BLaER1 treated with 17β-estradiol and CSF1 and Interleukin-3, amounts not matched to agents 10 nM and 100 nM (cell line): Measurements from ENCODE around the gene DPP10.
"Not testable (repeated sequence)": the region's sequence is repeated elsewhere in the genome, so short reads cannot be mapped to it uniquely, and the experiment has no call there.

Source experiments
- H3K27ac ChIP-seq, 11 experiments: shearing (Covaris generic); formaldehyde crosslinking; 2 replicates each; pipeline ENCODE4 v1.8.1; 2022
- H3K27me3 ChIP-seq, 11 experiments: shearing (Covaris generic); formaldehyde crosslinking; 2 replicates each; pipeline ENCODE4 v1.8.1; 2022
- H3K36me3 ChIP-seq, 11 experiments: shearing (Covaris generic); formaldehyde crosslinking; 2 replicates each; pipeline ENCODE4 v1.8.1; 2022
- H3K4me1 ChIP-seq, 10 experiments: shearing (Covaris generic); formaldehyde crosslinking; 2 replicates each; pipeline ENCODE4 v1.8.1; 2022
- H3K4me2 ChIP-seq, 11 experiments: shearing (Covaris generic); formaldehyde crosslinking; 2 replicates each; pipeline ENCODE4 v1.8.1; 2022
- H3K4me3 ChIP-seq, 10 experiments: shearing (Covaris generic); formaldehyde crosslinking; 2 replicates each; pipeline ENCODE4 v1.8.1; 2022
- H3K9ac ChIP-seq, 11 experiments: shearing (Covaris generic); formaldehyde crosslinking; 2 replicates each; pipeline ENCODE4 v1.8.1; 2022
- H3K9me3 ChIP-seq, 11 experiments: shearing (Covaris generic); formaldehyde crosslinking; replicated peaks in 1 of 11; 2 replicates each; pipeline ENCODE4 v1.8.1; 2022
- H4K20me1 ChIP-seq, 11 experiments: shearing (Covaris generic); formaldehyde crosslinking; 2 replicates each; pipeline ENCODE4 v1.8.1; 2022
- Cebpa-rat ChIP-seq, 11 experiments: shearing (Covaris generic); IDR thresholded peaks; 2 replicates each; pipeline ENCODE4 v1.8.1; 2022

The DPP10 gene

GRCh38 chr2:114709936-114710850 lies 267.8 kb downstream of the DPP10 start:
- Histone ChIP-seq H3K36me3 (no peaks in the 10 kb centered on the region), H3K9me3 (no peaks in the 10 kb centered on the region), H3K27me3 (no peaks in the 10 kb centered on the region), H3K27ac (no peak overlapping the region), H3K9ac (no peak overlapping the region), H3K4me2 (no peak overlapping the region), H4K20me1 (no peaks in the 10 kb centered on the region), H3K4me1 (peaks cover 0 to 4% (median 0%) of the 10 kb centered on the region in 10 experiments; a peak in 1 of 20 replicates), H3K4me3 (no peak overlapping the region)
- TF ChIP-seq Cebpa-rat (IDR thresholded peaks at IDR 0.05) = no peak

- no peaks in the 10 kb centered on the region for H3K36me3 ChIP-seq
- no peak overlapping the region for H3K4me3 ChIP-seq
- no peak overlapping the region for H3K9ac ChIP-seq
- H3K4me2 ChIP-seq = no peak overlapping the region
- no peaks in the 10 kb centered on the region for H3K27me3 ChIP-seq
- no peak for TF ChIP-seq Cebpa-rat (IDR thresholded peaks at IDR 0.05)
- no peaks in the 10 kb centered on the region for H3K4me1 ChIP-seq
- H4K20me1 ChIP-seq = no peaks in the 10 kb centered on the region
- no peaks in the 10 kb centered on the region for H3K9me3 ChIP-seq
- no peak overlapping the region for H3K27ac ChIP-seq
These were observed 271.9 kb downstream of the DPP10 start for GRCh38 chr2:114714313-114714712.

- H3K27me3 ChIP-seq = no peaks in the 10 kb centered on the region
- no peaks in the 10 kb centered on the region for H3K9me3 ChIP-seq
- no peaks in the 10 kb centered on the region for H4K20me1 ChIP-seq
- H3K4me2 ChIP-seq = no peak overlapping the region
- no peaks in the 10 kb centered on the region for H3K36me3 ChIP-seq
- H3K9ac ChIP-seq = no peak overlapping the region
- no peaks in the 10 kb centered on the region for H3K4me1 ChIP-seq
- no peak overlapping the region for H3K27ac ChIP-seq
- no peak for TF ChIP-seq Cebpa-rat (IDR thresholded peaks at IDR 0.05)
- no peak overlapping the region for H3K4me3 ChIP-seq
These were observed 274.6 kb downstream of the DPP10 start for GRCh38 chr2:114717049-114717448.

- Histone ChIP-seq H3K36me3 (no peaks in the 10 kb centered on the region), H3K9me3 (no peaks in the 10 kb centered on the region), H3K4me1 (no peaks in the 10 kb centered on the region), H3K9ac (no peak overlapping the region), H3K4me2 (no peak overlapping the region), H3K27me3 (no peaks in the 10 kb centered on the region), H4K20me1 (no peaks in the 10 kb centered on the region), H3K27ac (no peak overlapping the region), H3K4me3 (no peak overlapping the region)
- TF ChIP-seq Cebpa-rat (IDR thresholded peaks at IDR 0.05) = 0 out of 22 replicates have a peak, but pooled peaks of 1 of the 11 experiments have one; percentile 15
These were observed 282.0 kb downstream of the DPP10 start for GRCh38 chr2:114724454-114724853.

GRCh38 chr2:114727012-114727411 lies 284.6 kb downstream of the DPP10 start:
- no peaks in the 10 kb centered on the region for H3K27me3 ChIP-seq
- no peak overlapping the region for H3K4me2 ChIP-seq
- H4K20me1 ChIP-seq = no peaks in the 10 kb centered on the region
- H3K4me1 ChIP-seq = no peaks in the 10 kb centered on the region
- no peak for TF ChIP-seq Cebpa-rat (IDR thresholded peaks at IDR 0.05)
- H3K9ac ChIP-seq = no peak overlapping the region
- H3K27ac ChIP-seq = no peak overlapping the region
- no peaks in the 10 kb centered on the region for H3K36me3 ChIP-seq
- no peak overlapping the region for H3K4me3 ChIP-seq
- H3K9me3 ChIP-seq = no peaks in the 10 kb centered on the region

- no peak overlapping the region for H3K9ac ChIP-seq
- no peak overlapping the region for H3K4me2 ChIP-seq
- H3K4me1 ChIP-seq = no peaks in the 10 kb centered on the region
- no peaks in the 10 kb centered on the region for H3K27me3 ChIP-seq
- no peak overlapping the region for H3K4me3 ChIP-seq
- TF ChIP-seq Cebpa-rat (IDR thresholded peaks at IDR 0.05) = no peak
- no peaks in the 10 kb centered on the region for H3K9me3 ChIP-seq
- H4K20me1 ChIP-seq = no peaks in the 10 kb centered on the region
- H3K36me3 ChIP-seq = no peaks in the 10 kb centered on the region
- H3K27ac ChIP-seq = no peak overlapping the region
These were observed 285.9 kb downstream of the DPP10 start for GRCh38 chr2:114728372-114728771.

- Histone ChIP-seq H3K4me3 (no peak overlapping the region), H3K36me3 (no peaks in the 10 kb centered on the region), H3K9me3 (no peaks in the 10 kb centered on the region), H3K9ac (no peak overlapping the region), H3K4me2 (no peak overlapping the region), H3K4me1 (no peaks in the 10 kb centered on the region), H3K27me3 (no peaks in the 10 kb centered on the region), H4K20me1 (no peaks in the 10 kb centered on the region), H3K27ac (no peak overlapping the region)
- no peak for TF ChIP-seq Cebpa-rat (IDR thresholded peaks at IDR 0.05)
These were observed 286.6 kb downstream of the DPP10 start for GRCh38 chr2:114729026-114729425.

- no peak overlapping the region for H3K4me2 ChIP-seq
- no peak overlapping the region for H3K9ac ChIP-seq
- H4K20me1 ChIP-seq = no peaks in the 10 kb centered on the region
- no peaks in the 10 kb centered on the region for H3K27me3 ChIP-seq
- H3K36me3 ChIP-seq = no peaks in the 10 kb centered on the region
- no peak overlapping the region for H3K27ac ChIP-seq
- no peaks in the 10 kb centered on the region for H3K4me1 ChIP-seq
- no peak for TF ChIP-seq Cebpa-rat (IDR thresholded peaks at IDR 0.05)
- H3K9me3 ChIP-seq = no peaks in the 10 kb centered on the region
- H3K4me3 ChIP-seq = no peak overlapping the region
These were observed 292.7 kb downstream of the DPP10 start for GRCh38 chr2:114735126-114735525.

GRCh38 chr2:114742245-114742644 lies 299.8 kb downstream of the DPP10 start:
- TF ChIP-seq Cebpa-rat (IDR thresholded peaks at IDR 0.05) = 0 out of 22 replicates have a peak, but pooled peaks of 1 of the 11 experiments have one; percentile 8
- Histone ChIP-seq H3K4me2 (no peak overlapping the region), H3K36me3 (no peaks in the 10 kb centered on the region), H3K4me3 (no peak overlapping the region), H3K27ac (no peak overlapping the region), H3K27me3 (no peaks in the 10 kb centered on the region), H4K20me1 (no peaks in the 10 kb centered on the region), H3K9me3 (no peaks in the 10 kb centered on the region), H3K9ac (no peak overlapping the region), H3K4me1 (0 out of 20 replicates have a peak, but pooled peaks cover 0 to 4% (median 0%) of the 10 kb centered on the region in 10 experiments)

- H3K27ac ChIP-seq = no peak overlapping the region
- H3K4me2 ChIP-seq = no peak overlapping the region
- no peak overlapping the region for H3K9ac ChIP-seq
- H4K20me1 ChIP-seq = no peaks in the 10 kb centered on the region
- H3K4me1 ChIP-seq = 0 out of 20 replicates have a peak, but pooled peaks cover 0 to 4% (median 0%) of the 10 kb centered on the region in 10 experiments
- no peak overlapping the region for H3K4me3 ChIP-seq
- no peaks in the 10 kb centered on the region for H3K36me3 ChIP-seq
- no peaks in the 10 kb centered on the region for H3K9me3 ChIP-seq
- TF ChIP-seq Cebpa-rat (IDR thresholded peaks at IDR 0.05) = no peak
- no peaks in the 10 kb centered on the region for H3K27me3 ChIP-seq
These were observed 303.3 kb downstream of the DPP10 start for GRCh38 chr2:114745700-114746099.

- H3K9me3 ChIP-seq, H3K36me3 ChIP-seq, H3K27ac ChIP-seq, H3K4me2 ChIP-seq, H3K4me1 ChIP-seq, H3K9ac ChIP-seq, H3K4me3 ChIP-seq, H4K20me1 ChIP-seq, H3K27me3 ChIP-seq: not testable (repeated sequence)
These were observed 305.7 kb downstream of the DPP10 start for GRCh38 chr2:114748175-114748574.
